ENCODE data around the gene LCE3E.

- TF ChIP-seq, protein P1, sequence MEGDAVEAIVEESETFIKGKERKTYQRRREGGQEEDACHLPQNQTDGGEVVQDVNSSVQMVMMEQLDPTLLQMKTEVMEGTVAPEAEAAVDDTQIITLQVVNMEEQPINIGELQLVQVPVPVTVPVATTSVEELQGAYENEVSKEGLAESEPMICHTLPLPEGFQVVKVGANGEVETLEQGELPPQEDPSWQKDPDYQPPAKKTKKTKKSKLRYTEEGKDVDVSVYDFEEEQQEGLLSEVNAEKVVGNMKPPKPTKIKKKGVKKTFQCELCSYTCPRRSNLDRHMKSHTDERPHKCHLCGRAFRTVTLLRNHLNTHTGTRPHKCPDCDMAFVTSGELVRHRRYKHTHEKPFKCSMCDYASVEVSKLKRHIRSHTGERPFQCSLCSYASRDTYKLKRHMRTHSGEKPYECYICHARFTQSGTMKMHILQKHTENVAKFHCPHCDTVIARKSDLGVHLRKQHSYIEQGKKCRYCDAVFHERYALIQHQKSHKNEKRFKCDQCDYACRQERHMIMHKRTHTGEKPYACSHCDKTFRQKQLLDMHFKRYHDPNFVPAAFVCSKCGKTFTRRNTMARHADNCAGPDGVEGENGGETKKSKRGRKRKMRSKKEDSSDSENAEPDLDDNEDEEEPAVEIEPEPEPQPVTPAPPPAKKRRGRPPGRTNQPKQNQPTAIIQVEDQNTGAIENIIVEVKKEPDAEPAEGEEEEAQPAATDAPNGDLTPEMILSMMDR (IDR thresholded peaks at IDR 0.05): no peak
- TF ChIP-seq POLR2AphosphoS5 (IDR thresholded peaks at IDR 0.05): no peak
- no peak for TF ChIP-seq POLR2A (IDR thresholded peaks at IDR 0.05)
- no peak for TF ChIP-seq EP300 (IDR thresholded peaks at IDR 0.05)
These were observed 10.6 kb upstream of the LCE3E start for GRCh38 chr1:152577168-152577567.
